ENCODE results near the gene TTYH2. TPM values are rescaled to one million over a fixed set of nuclear protein-coding genes. Genes with fewer than 3 reads are reported as not detected.
"Not testable (repeated sequence)": the region's sequence is repeated elsewhere in the genome, so short reads cannot be mapped to it uniquely, and the experiment has no call there.

Gene TTYH2
- total RNA-seq, 4 donors from 2014 or later = 12.4 to 24.7 (median 18.8) TPM

- no peaks in the 10 kb centered on the region for H3K36me3 ChIP-seq
- TF ChIP-seq, protein P1, sequence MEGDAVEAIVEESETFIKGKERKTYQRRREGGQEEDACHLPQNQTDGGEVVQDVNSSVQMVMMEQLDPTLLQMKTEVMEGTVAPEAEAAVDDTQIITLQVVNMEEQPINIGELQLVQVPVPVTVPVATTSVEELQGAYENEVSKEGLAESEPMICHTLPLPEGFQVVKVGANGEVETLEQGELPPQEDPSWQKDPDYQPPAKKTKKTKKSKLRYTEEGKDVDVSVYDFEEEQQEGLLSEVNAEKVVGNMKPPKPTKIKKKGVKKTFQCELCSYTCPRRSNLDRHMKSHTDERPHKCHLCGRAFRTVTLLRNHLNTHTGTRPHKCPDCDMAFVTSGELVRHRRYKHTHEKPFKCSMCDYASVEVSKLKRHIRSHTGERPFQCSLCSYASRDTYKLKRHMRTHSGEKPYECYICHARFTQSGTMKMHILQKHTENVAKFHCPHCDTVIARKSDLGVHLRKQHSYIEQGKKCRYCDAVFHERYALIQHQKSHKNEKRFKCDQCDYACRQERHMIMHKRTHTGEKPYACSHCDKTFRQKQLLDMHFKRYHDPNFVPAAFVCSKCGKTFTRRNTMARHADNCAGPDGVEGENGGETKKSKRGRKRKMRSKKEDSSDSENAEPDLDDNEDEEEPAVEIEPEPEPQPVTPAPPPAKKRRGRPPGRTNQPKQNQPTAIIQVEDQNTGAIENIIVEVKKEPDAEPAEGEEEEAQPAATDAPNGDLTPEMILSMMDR (IDR thresholded peaks at IDR 0.05) = no peak
- TF ChIP-seq POLR2A (IDR thresholded peaks at IDR 0.05) = no peak
- H3K4me3 ChIP-seq (replicated peaks in 1 of 3) = no peak overlapping the region
- no peaks in the 10 kb centered on the region for H3K9me3 ChIP-seq
- intact Hi-C loops (cut with DNase I) = no loop called here
- H3K27ac ChIP-seq = no peak overlapping the region
- WGBS, 2 donors = 87 to 96% methylated on average over 7 of the region's 7 CpGs
- peaks cover 0 to 7% of the 10 kb centered on the region in 2 donors for H3K4me1 ChIP-seq
- DNase-seq = no peak
- H3K27me3 ChIP-seq = no peaks in the 10 kb centered on the region
Measured at GRCh38 chr17:74262601-74263000, 49.2 kb downstream of the TTYH2 start.

GRCh38 chr17:74267054-74267453, 53.7 kb downstream of the TTYH2 start:
- DNase-seq; H3K27ac ChIP-seq; intact Hi-C loops (cut with DNase I); H3K4me3 ChIP-seq (replicated peaks in 1 of 3); H3K36me3 ChIP-seq; H3K27me3 ChIP-seq; H3K9me3 ChIP-seq: not testable (repeated sequence)
- H3K4me1 ChIP-seq = peaks cover 11 to 22% of the 10 kb centered on the region in 2 donors
- 95 to 96% methylated on average over 4 of the region's 4 CpGs for WGBS, 2 donors

DNA sequence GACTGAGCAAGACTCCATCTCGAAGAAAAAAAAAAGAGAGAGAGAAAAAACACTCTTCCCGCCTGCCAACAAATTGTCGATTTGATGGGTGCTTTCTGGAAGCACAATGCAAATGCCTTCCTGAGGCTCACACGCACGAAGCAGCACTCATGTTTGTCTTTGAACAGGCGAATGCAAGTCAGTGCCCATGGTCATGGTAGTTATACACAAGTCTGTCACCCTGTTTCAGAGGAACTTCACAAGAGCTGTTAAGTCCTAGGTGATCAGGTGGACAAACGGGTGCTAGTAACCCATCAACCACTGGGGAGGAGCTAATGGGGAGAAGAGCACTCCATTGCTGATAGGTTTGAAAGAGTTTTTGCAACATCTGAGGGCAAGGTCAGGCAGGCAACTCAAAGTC, 54.2 kb downstream of the TTYH2 start:
- Histone ChIP-seq H3K4me1 (peaks cover 14 to 27% of the 10 kb centered on the region in 2 donors), H3K27ac (peak overlapping the region in 1 of 3 donors; percentile 35), H3K9me3 (no peaks in the 10 kb centered on the region), H3K4me3 (replicated peaks in 1 of 3) (no peak overlapping the region), H3K36me3 (no peaks in the 10 kb centered on the region), H3K27me3 (no peaks in the 10 kb centered on the region)
- WGBS, 2 donors = 53 to 55% methylated on average over 7 of the region's 7 CpGs
- TF ChIP-seq POLR2A (IDR thresholded peaks at IDR 0.05) = no peak
- TF ChIP-seq, protein P1 (IDR thresholded peaks at IDR 0.05) = no peak
- intact Hi-C loops (cut with DNase I) = no loop called here
- DNase-seq = peak; percentile 37 to 44

DNA sequence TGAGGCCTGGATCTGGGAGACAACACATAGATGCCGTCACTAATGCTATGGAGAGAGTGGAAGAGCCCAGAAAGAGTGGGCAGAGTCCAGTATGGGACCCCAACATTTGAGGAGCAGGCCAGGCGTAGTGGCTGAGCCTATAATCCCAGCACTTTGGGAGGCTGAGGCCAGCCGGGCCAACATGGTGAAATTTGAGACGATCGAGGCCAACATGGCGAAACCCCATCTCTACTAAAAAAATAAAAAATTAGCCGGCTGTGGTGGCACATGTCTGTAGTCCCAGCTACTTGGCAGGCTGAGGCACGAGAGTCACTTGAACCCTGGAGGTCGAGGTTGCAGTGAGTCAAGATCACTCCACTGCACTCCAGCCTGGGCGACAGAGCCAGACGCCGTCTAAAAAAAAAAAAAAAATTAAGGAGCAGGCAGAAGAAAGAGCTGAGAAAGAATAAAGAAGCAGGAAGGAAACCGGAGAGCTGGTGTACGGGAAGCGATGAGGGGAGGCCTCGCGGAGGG, 54.7 kb downstream of the TTYH2 start:
- intact Hi-C loops (cut with DNase I) = no loop called here
- peaks cover 14 to 30% of the 10 kb centered on the region in 2 donors for H3K4me1 ChIP-seq
- H3K27me3 ChIP-seq = no peaks in the 10 kb centered on the region
- H3K36me3 ChIP-seq = no peaks in the 10 kb centered on the region
- DNase-seq = peak; percentile 80 to 83
- no peak overlapping the region for H3K4me3 ChIP-seq (replicated peaks in 1 of 3)
- 27% methylated on average over 17 of the region's 17 CpGs for WGBS, 2 donors
- no peaks in the 10 kb centered on the region for H3K9me3 ChIP-seq
- peak overlapping the region in 2 of 3 donors; percentile 35 to 37 for H3K27ac ChIP-seq
- TF ChIP-seq, protein P1 (IDR thresholded peaks at IDR 0.05) = no peak
- TF ChIP-seq POLR2A (IDR thresholded peaks at IDR 0.05) = no peak

DNA sequence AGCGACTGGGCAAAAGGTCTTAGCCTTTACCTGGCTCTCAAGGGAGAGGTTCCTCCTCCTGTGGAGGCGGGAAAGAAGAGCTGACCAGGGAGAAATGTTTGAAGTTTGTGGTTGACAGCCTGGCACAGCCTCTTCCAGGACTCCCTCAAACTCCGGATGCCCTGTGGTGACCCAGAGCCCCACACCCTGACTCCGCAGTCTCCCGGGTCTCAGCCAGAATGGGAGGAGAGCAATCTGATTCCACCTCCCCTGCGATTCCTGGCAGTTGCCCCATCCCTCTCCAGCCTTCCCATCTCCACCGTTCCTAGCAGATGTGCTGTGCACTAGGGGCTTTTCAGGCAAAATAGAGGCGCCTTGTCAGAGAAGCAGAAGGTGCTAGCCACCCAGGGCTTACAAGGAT, 55.2 kb downstream of the TTYH2 start:
- Histone ChIP-seq H3K4me3 (replicated peaks in 1 of 3) (no peak overlapping the region), H3K36me3 (no peaks in the 10 kb centered on the region), H3K27ac (peak overlapping the region in 1 of 3 donors; percentile 37), H3K27me3 (no peaks in the 10 kb centered on the region), H3K4me1 (peaks cover 14 to 30% of the 10 kb centered on the region in 2 donors), H3K9me3 (no peaks in the 10 kb centered on the region)
- no peak for TF ChIP-seq POLR2A (IDR thresholded peaks at IDR 0.05)
- TF ChIP-seq, protein P1 (IDR thresholded peaks at IDR 0.05) = no peak
- DNase-seq = peak; percentile 34 to 35
- WGBS, 2 donors = 24 to 34% methylated on average over 8 of the region's 8 CpGs
- intact Hi-C loops (cut with DNase I) = no loop called here
